Activated CD4-positive, alpha-beta T cell treated with anti-CD3 and anti-CD28 coated beads, Interleukin-2, amount 50 U/mL, for 4 hours (primary cell): ENCODE data around the gene POLR3F.
"Not testable (repeated sequence)": the region's sequence is repeated elsewhere in the genome, so short reads cannot be mapped to it uniquely, and the experiment has no call there.

ENCODE experiments used
- DNase-seq, 2 experiments: peaks; one replicate each; pipeline ENCODE4 v3.0.0-alpha.2; 2020

Gene POLR3F, protein sequence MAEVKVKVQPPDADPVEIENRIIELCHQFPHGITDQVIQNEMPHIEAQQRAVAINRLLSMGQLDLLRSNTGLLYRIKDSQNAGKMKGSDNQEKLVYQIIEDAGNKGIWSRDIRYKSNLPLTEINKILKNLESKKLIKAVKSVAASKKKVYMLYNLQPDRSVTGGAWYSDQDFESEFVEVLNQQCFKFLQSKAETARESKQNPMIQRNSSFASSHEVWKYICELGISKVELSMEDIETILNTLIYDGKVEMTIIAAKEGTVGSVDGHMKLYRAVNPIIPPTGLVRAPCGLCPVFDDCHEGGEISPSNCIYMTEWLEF

DNA sequence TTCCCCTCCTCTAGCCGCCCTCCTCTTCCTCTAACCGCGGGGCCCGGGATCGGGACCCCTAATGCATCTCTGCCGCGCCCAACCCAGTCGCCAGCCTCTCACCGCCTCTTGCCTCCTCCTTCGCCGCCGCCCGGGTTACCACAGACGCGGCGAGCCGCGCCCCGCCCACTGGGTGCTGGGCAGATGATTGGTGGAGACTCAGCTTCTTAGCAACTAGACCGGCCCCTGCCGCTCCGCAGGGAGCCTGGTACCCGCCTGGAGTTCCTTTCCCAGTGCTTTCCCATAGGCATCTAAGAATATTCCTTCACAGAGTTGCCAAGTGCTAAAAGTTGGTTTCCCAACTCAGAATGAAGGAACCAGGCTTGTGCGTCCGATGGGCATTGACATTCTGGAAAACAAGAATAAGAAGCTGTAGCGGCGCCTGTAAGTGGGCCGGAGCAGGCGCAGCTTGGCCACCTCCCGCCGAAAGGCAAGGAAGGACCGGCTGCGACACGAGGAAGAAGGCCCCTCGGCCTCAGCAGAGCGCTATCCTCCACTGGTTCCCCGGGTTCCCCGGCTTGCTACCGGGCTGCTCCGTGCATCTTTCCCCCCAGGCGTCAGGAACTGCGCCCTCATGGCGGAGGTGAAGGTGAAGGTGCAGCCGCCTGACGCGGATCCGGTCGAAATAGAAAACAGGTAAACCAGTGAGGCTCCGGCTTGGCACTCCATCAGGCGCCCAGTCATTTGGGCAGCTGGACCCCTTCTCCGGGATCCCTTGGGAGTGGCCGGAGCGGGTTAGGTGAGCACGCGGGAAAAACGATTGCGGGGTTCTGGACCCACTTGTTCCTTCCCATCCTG lies at the start of gene POLR3F, which contains the start of gene DZANK1:
TSS of gene POLR3F (plus strand) at position 497 of the 837 bp plus-strand sequence. CDS start at position 614, 117 bp downstream.
TSS of gene DZANK1 (minus strand) at position 137 of the 837 bp plus-strand sequence. CDS start 1,672 bp downstream, outside the sequence.
- DNase-seq: peak; percentile 91 to 92

DNA sequence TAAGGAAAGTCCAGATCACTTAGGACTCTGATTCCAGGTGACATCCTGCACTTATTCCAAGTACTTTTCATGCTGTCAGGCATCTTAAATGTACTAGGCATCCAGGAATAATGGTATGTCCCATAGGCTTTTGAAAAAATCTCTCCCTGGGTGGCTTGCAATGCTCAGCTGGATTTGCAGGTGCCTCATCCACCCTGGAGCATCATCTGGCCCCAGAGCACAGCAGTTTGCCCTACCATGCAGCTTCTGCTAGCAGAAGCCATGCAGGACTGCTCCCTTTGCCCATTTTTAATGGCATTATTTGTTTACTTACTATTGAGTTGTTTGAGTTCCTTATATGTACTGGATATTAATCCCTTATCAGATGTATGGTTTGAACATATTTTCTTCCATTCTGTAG lies 45.6 kb upstream of the POLR3F start:
- DNase-seq: no peak

DNA sequence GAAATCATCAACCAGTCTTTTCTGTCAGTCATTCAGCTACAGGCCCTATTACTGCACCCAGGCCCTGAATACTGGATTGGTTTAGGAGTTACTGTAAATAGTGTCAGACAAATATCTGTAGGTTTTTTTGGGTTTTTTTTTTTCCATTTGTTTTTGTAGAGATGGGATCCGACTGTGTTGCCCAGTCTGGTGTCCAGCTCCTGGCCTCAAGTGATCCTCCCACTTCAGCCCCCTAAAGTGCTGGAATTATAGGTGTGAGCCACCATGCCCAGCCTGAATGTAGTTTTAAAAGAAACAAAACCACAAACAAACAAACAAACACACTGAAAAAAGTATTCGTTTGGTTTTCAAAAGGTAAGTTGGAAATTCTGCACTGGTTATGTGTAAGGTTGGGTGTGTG lies 40.0 kb upstream of the POLR3F start:
- DNase-seq: no peak

DNA sequence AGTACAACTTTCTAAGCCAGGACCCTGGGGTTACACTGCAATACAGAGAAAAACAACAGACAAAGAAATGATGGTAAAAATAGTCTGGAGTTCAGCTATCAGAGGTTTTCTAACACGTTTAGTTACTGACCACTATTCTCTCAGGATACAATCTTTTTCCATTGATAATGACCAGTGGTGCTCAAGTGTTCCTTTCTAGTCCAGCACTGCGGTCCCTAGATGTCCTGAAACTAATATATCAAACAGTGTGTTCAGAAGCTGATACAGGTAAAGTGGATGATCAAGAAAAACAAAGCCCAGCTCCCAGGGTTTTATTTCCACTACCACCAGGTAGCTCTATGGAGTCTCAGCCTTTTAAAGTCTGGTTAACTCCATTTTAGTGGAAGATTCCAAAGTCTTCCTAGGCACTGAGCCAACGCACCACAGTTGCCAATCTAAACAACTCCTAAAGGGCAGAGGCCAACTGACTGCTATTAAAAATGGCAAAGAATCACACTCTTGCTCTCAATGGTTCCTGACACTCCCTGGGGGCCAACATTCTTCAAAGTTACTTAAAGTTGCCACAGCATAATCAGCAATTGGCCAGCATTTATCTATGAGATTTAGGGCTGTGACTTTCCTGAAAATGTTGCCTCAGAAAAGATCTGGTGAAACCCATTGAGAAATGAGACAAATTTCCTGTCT lies 38.6 kb upstream of the POLR3F start:
- no peak for DNase-seq

GRCh38 chr20:18430172-18430826 lies 36.9 kb upstream of the POLR3F start:
- DNase-seq: no peak

DNA sequence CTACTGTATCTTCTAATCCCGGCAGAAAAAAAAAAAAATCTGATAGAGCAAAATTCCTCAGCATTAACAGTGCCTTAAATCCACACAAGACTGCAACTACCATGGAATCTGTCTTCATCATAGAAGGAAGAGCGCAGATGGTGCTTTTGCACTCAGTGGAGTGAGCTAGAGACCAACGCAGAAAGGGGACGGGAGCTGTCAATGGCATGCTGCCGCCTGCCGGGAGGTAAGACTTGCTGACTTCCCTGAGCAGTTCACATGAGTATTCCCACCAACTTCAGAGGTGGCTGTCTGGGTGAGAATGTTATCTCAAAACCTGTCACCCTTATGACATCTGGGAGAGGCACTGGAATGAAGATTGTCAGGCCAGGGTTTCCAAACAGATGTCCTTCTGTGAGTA lies 36.0 kb upstream of the POLR3F start:
- no peak for DNase-seq

DNA sequence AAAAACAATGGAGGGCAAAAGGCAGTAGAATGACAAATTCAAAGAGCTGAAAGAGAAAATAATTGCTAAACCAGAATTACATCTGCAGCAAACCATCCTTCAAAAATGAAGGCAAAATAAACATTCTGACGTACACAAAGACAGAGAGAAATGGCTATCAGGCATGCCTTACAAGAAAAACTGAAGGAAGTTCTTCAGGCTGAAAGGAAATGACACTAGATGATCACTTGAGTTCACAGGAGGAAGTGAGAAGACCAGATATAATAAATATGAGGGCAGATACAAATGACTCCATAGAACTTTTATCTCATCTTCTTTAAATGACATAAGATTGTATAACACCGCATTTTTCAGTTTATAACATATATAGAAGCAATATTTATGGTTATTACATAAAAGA lies 30.3 kb upstream of the POLR3F start:
- no peak for DNase-seq

GRCh38 chr20:18440403-18440802 lies 26.8 kb upstream of the POLR3F start:
- no peak for DNase-seq

- no peak for DNase-seq
These were observed 23.3 kb upstream of the POLR3F start for GRCh38 chr20:18443886-18444285.

- no peak for DNase-seq
These were observed 10.6 kb upstream of the POLR3F start for GRCh38 chr20:18456600-18456999.

- no peak for DNase-seq
These were observed 1.5 kb upstream of the POLR3F start for GRCh38 chr20:18465536-18466200.

DNA sequence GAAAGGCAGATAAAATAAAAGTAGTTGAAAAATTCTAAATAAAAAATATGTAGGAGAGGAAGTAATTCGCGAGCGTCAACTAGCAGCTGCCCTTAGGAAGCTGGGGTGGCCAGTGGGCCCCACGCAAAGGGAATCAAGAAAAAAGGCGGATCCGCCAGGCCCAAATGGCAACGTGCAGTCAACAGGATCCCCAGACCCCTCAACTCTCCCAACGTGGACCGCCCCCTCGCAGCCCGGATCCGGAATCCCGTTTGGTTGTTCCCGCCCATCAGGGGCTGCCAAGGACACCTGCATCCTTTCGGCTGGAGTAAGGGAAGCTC lies 656 bp upstream of the POLR3F start:
- DNase-seq: no peak

GRCh38 chr20:18477218-18477617 lies 10.0 kb downstream of the POLR3F start:
- DNase-seq: no peak

DNA sequence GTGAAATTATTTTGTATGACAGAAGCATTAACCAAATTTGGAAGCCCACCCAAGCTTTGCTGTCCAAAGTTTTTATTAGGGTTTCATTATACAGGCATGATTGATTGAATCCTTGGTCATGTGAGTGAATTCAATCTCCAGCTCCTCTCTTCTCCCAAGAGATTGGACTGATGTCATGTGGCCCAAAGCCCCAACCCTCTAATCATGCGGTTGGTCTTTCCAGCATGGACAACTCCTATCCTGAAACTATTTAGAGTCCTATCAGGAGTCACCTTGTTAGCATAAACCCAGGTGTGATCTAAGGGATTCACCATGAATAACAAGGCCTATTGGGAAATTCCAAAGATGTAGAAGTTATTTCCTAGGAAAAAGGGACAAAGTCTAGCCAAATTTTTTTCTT lies 10.6 kb downstream of the POLR3F start:
- no peak for DNase-seq

GRCh38 chr20:18481596-18481995 lies 14.4 kb downstream of the POLR3F start:
- DNase-seq: no peak

DNA sequence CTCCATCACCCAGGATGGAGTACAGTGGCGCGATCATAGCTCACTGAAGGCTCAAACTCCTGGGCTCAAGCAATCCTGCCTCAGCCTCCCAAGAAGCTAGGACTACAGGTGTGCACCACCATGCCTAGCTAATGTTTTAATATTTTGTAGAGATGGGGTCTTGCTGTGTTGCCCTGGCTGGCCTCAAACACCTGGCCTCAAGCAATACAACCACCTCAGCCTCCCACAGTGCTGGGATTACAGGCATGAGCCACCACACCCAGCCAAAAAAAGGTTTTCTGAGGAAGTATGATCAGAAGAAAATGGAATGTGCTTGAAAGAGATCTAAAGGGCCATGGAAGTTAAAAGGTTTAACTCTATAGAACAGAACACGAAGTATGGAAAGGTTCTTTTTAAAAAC lies 21.1 kb downstream of the POLR3F start:
- no peak for DNase-seq

DNA sequence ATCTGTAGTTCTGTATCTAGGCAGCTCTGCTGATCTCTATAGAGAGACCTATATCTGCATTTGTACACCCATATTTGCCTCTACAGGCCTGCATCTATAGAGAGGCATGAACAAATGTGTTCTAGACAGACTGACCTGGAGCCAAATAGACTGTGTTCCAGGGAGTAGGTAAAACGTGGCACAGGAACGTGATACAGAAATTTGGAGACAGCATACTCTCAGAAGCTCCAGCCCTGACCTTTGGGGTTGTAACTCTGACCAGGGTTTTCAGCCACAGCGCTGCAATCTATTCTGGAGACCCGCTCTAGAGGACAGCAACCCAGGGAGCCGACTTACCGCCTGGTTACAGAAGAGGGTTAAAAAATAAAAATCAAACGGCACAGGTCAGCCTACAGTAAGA lies 28.9 kb downstream of the POLR3F start:
- no peak for DNase-seq

GRCh38 chr20:18496740-18497592 lies 29.8 kb downstream of the POLR3F start, which contains the start of gene RBBP9:
Gene RBBP9, minus strand, starts transcription at chr20:18497225. Its CDS starts 58 bp downstream, at chr20:18497167.
- DNase-seq: peak; percentile 59

- DNase-seq: no peak
These were observed 30.4 kb downstream of the POLR3F start for GRCh38 chr20:18497603-18498002.

GRCh38 chr20:18501672-18502071 lies 34.5 kb downstream of the POLR3F start:
- DNase-seq: not testable (repeated sequence)

GRCh38 chr20:18504479-18505060 lies 37.4 kb downstream of the POLR3F start:
- DNase-seq: no peak
